SK-N-SH (cell line): ENCODE results near the gene CELSR1. TPM values are rescaled to one million over a fixed set of nuclear protein-coding genes. Genes with fewer than 3 reads are reported as not detected.

Experiments used
- CTCF ChIA-PET: fragments of 300-600, 350-600 bp; formaldehyde crosslinking; extraction: SDS; loops from one replicate; lab custom pipeline; 2021; lab: Yijun Ruan, JAX
- POLR2A ChIA-PET: fragments of 350-600 bp; sonication (Branson Sonifier 250); formaldehyde crosslinking; extraction: SDS; loops from one replicate; lab custom pipeline; 2020; ENCODE audit warnings: antibody characterized with exemption, inconsistent platforms; lab: Yijun Ruan, JAX
- DNase-seq: peaks from one replicate; pipeline ENCODE4 v3.0.0; 2012
- H2AFZ ChIP-seq: fragments of 200-600 bp; sonication (generic); 2 replicates; pipeline ENCODE4 v1.8.1; 2016; ENCODE audit warnings: antibody characterized with exemption, mild to moderate bottlenecking, low read depth
- H3F3A ChIP-seq: fragments of 200-600 bp; sonication (generic); replicated peaks from 2 replicates; pipeline ENCODE3; 2016; ENCODE audit warnings: antibody characterized with exemption, mild to moderate bottlenecking; ENCODE audit not compliant: insufficient read depth
- H3K27ac ChIP-seq, 2 experiments: fragments of 200-500 bp in 1 of 2; fragments of 200-600 bp in 1 of 2; sonication (Bioruptor generic) in 1 of 2; sonication (generic), shearing (Covaris generic) in 1 of 2; 2 replicates each; pipeline versions ENCODE4 v1.5.1 to v1.6.1; 2014 to 2016; ENCODE audit warnings: low read depth in 2 of 2, inconsistent platforms in 1 of 2, low read length in 1 of 2, mild to moderate bottlenecking in 1 of 2, mixed read lengths in 1 of 2
- H3K27me3 ChIP-seq: fragments of 200-600 bp; sonication (generic), shearing (Covaris generic); 2 replicates; pipeline ENCODE4 v1.6.1; 2016; ENCODE audit warnings: mixed run types; ENCODE audit not compliant: insufficient read depth
- H3K36me3 ChIP-seq, 2 experiments: fragments of 200-500 bp in 1 of 2; fragments of 200-600 bp in 1 of 2; sonication (Bioruptor generic) in 1 of 2; sonication (generic) in 1 of 2; replicated peaks in 1 of 2; 2 replicates each; pipeline versions ENCODE3 to v1.5.1; 2014 to 2016; ENCODE audit warnings: low read length in 1 of 2, mild to moderate bottlenecking in 1 of 2; ENCODE audit not compliant: insufficient read depth in 2 of 2, control insufficient read depth in 1 of 2
- H3K4me1 ChIP-seq, 2 experiments: fragments of 200-500 bp in 1 of 2; fragments of 200-600 bp in 1 of 2; sonication (Bioruptor generic) in 1 of 2; sonication (generic), shearing (Covaris generic) in 1 of 2; 2 replicates each; pipeline versions ENCODE4 v1.5.1 to v1.6.1; 2014 to 2016; ENCODE audit warnings: low read depth in 1 of 2, low read length in 1 of 2, mixed run types in 1 of 2; ENCODE audit not compliant: insufficient read depth in 2 of 2, control insufficient read depth in 1 of 2
- H3K4me2 ChIP-seq: fragments of 200-600 bp; sonication (generic), shearing (Covaris generic); 2 replicates; pipeline ENCODE4 v1.6.1; 2017; ENCODE audit warnings: mixed run types
- H3K4me3 ChIP-seq, 2 experiments: fragments of 200-500 bp in 1 of 2; fragments of 200-600 bp in 1 of 2; sonication (Bioruptor generic) in 1 of 2; sonication (generic), shearing (Covaris generic) in 1 of 2; 2 replicates each; pipeline versions ENCODE4 v1.5.1 to v1.8.1; 2014 to 2016; ENCODE audit warnings: low read depth in 2 of 2, inconsistent platforms in 1 of 2, low read length in 1 of 2, mild to moderate bottlenecking in 1 of 2, mixed read lengths in 1 of 2, moderate library complexity in 1 of 2
- H3K79me2 ChIP-seq: fragments of 200-600 bp; sonication (generic); 2 replicates; pipeline ENCODE4 v1.8.1; 2017; ENCODE audit warnings: mild to moderate bottlenecking; ENCODE audit not compliant: insufficient read depth
- H3K9ac ChIP-seq: fragments of 200-600 bp; sonication (generic); 2 replicates; pipeline ENCODE4 v1.6.1; 2017; ENCODE audit warnings: mixed run types
- H3K9me2 ChIP-seq: fragments of 200-600 bp; sonication (generic); 2 replicates; pipeline ENCODE4 v1.6.1; 2017; ENCODE audit warnings: mixed run types
- H3K9me3 ChIP-seq: fragments of 200-600 bp; sonication (generic); 2 replicates; pipeline ENCODE4 v1.6.1; 2017; ENCODE audit warnings: mixed run types, mild to moderate bottlenecking, moderate library complexity
- H4K20me1 ChIP-seq: fragments of 200-600 bp; sonication (generic); 2 replicates; pipeline ENCODE4 v1.6.1; 2017; ENCODE audit warnings: mild to moderate bottlenecking, mixed run types; ENCODE audit not compliant: insufficient read depth
- EP300 ChIP-seq, 2 experiments: IDR thresholded peaks; 2 replicates each; pipeline versions ENCODE4 v1.4.0 to v1.6.1; 2012; ENCODE audit warnings: borderline replicate concordance in 1 of 2, low read depth in 1 of 2, low read length in 1 of 2
- EZH2phosphoT487 ChIP-seq: fragments of 200-600 bp; sonication (generic); IDR thresholded peaks from 2 replicates; pipeline ENCODE4 v1.6.1; 2017; ENCODE audit warnings: low read depth, mixed run types, mild to moderate bottlenecking, antibody characterized with exemption, moderate library complexity, borderline replicate concordance
- FOXM1 ChIP-seq: IDR thresholded peaks from 2 replicates; pipeline ENCODE4 v1.4.0; 2012; ENCODE audit warnings: low read depth, mild to moderate bottlenecking
- GATA2 ChIP-seq: sonication (generic); formaldehyde crosslinking; IDR thresholded peaks from 2 replicates; pipeline ENCODE4 v1.5.0; 2020; ENCODE audit warnings: mild to moderate bottlenecking, missing genetic modification reagents
- MEF2A ChIP-seq: IDR thresholded peaks from 2 replicates; pipeline ENCODE4 v1.4.0; 2012; ENCODE audit warnings: low read depth, borderline replicate concordance
- MXI1 ChIP-seq: IDR thresholded peaks from 2 replicates; pipeline ENCODE4 v1.6.1; 2012; ENCODE audit warnings: mild to moderate bottlenecking, low read depth, low read length, improper control_type of control experiment
- NRF1 ChIP-seq: IDR thresholded peaks from 2 replicates; pipeline ENCODE4 v1.6.1; 2012; ENCODE audit warnings: low read depth, mild to moderate bottlenecking, low read length
- SMC3 ChIP-seq: IDR thresholded peaks from 2 replicates; pipeline ENCODE4 v1.6.1; 2012; ENCODE audit warnings: low read depth, low read length, improper control_type of control experiment
- TEAD4 ChIP-seq: IDR thresholded peaks from 2 replicates; pipeline ENCODE4 v1.4.0; 2012; ENCODE audit warnings: mild to moderate bottlenecking, borderline replicate concordance; ENCODE audit not compliant: insufficient read depth
- WGBS: methylation state at CpG from one replicate; pipeline ENCODE4 v1.1.6; 2017; ENCODE audit warnings: low lambda C conversion rate; 5-methylcytosine and 5-hydroxymethylcytosine counted together
- polyA plus RNA-seq, 3 experiments: library from polyadenylated mRNA; depleted of rRNA; stranded (reverse); fragments of >200 nt; gene quantifications; 2 replicates each; pipeline ENCODE4 v1.2.3, GENCODE V29; 2012
- TF ChIP-seq, protein P1 (sequence below): IDR thresholded peaks from 2 replicates; pipeline ENCODE4 v1.4.0; 2012; ENCODE audit warnings: low read depth
- TF ChIP-seq, protein P2 (sequence below): IDR thresholded peaks from 2 replicates; pipeline ENCODE4 v1.4.0; 2012; ENCODE audit warnings: low read depth, borderline replicate concordance
- TF ChIP-seq, protein P3 (sequence below): fragments of 150-350 bp; IDR thresholded peaks from 2 replicates; pipeline ENCODE4 v1.6.1; 2016; ENCODE audit warnings: mild to moderate bottlenecking, low read depth, low read length

Gene CELSR1
- polyA plus RNA-seq, 1 of the 3 experiments (the other 2 are of a cell fraction) = 5.0 TPM

DNA sequence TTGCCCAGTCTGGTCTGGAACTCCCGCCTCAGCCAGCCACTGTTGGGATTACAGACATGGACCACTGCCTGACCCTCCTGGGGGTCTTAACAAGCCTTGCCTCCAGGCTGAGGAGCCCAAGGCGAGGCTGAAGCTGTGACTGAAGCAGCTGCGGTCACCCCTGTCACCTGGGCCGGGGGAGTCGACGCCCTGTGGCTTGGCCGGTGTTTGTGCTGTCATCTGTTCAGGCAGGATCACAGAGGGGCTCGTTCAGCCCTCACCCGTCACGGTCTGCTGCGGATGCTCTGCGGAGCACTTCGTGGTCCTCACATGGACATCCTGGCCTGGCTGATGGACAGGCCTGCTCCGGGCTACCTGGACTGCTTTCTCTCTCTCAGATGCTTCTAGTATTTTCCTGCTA, 178.1 kb downstream of the CELSR1 start:
- no peaks in the 10 kb centered on the region for H3K9me2 ChIP-seq
- TF ChIP-seq EZH2phosphoT487 = no peak
- no peak for TF ChIP-seq FOXM1
- TF ChIP-seq MEF2A = no peak
- TF ChIP-seq, protein P1, sequence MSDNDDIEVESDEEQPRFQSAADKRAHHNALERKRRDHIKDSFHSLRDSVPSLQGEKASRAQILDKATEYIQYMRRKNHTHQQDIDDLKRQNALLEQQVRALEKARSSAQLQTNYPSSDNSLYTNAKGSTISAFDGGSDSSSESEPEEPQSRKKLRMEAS = no peak
- TF ChIP-seq, protein P2, sequence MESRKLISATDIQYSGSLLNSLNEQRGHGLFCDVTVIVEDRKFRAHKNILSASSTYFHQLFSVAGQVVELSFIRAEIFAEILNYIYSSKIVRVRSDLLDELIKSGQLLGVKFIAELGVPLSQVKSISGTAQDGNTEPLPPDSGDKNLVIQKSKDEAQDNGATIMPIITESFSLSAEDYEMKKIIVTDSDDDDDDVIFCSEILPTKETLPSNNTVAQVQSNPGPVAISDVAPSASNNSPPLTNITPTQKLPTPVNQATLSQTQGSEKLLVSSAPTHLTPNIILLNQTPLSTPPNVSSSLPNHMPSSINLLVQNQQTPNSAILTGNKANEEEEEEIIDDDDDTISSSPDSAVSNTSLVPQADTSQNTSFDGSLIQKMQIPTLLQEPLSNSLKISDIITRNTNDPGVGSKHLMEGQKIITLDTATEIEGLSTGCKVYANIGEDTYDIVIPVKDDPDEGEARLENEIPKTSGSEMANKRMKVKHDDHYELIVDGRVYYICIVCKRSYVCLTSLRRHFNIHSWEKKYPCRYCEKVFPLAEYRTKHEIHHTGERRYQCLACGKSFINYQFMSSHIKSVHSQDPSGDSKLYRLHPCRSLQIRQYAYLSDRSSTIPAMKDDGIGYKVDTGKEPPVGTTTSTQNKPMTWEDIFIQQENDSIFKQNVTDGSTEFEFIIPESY = no peak
- no peaks in the 10 kb centered on the region for H3K27me3 ChIP-seq
- H2AFZ ChIP-seq = no peak overlapping the region
- no peaks in the 10 kb centered on the region for H3K79me2 ChIP-seq
- H4K20me1 ChIP-seq = peaks cover 12% of the 10 kb centered on the region; the same call in 1 of the 2 replicates
- H3K36me3 ChIP-seq = peaks cover 3 to 27% of the 10 kb centered on the region in 2 experiments
- POLR2A ChIA-PET = no interaction called here
- no peak overlapping the region for H3K27ac ChIP-seq
- CTCF ChIA-PET = interaction anchor here (1.3 to 8.4 kb wide), 3 partner anchors 9 to 183 kb away, joined by 3 to 70 read pairs (median 20); no protein-coding TSS in a partner anchor
- no peak overlapping the region for H3K4me3 ChIP-seq
- no peak for DNase-seq
- no peak overlapping the region for H3K4me2 ChIP-seq
- no peaks in the 10 kb centered on the region for H3K4me1 ChIP-seq
- no peaks in the 10 kb centered on the region for H3K9me3 ChIP-seq
- peaks cover 5% of the 10 kb centered on the region for H3F3A ChIP-seq
- H3K9ac ChIP-seq = no peak overlapping the region
- WGBS = 96% methylated on average over 6 of the region's 14 CpGs

DNA sequence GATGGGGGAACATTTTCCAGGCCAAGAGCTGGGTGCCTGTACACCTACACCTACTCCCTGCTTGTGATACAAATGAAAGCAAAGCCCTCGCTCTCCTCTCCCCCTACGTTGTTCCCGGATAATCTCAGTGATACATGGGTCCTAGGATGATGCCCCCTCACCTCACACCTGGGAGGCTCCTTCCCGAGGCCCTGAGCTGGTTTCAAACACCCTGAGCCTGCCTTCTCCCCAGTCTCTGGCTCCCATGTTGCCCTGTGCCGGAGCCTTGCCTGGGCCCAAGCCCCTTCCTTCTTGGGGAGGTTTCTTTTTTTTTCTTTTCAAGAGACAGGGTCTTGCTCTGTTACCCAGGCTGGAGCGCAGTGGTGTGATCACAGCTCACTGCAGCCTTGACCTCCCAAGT, 178.7 kb downstream of the CELSR1 start:
- no peak for DNase-seq
- TF ChIP-seq EZH2phosphoT487 (no peak), TEAD4 (no peak), MXI1 (no peak), NRF1 (no peak), GATA2 (CRISPR knock-in tag) (no peak), EP300 (IDR thresholded peaks at IDR 0.05; ENCODE audit: borderline replicate concordance in 1 of 2, low read depth in 1 of 2, low read length in 1 of 2) (no peak), MEF2A (no peak), SMC3 (no peak)
- TF ChIP-seq, protein P3, sequence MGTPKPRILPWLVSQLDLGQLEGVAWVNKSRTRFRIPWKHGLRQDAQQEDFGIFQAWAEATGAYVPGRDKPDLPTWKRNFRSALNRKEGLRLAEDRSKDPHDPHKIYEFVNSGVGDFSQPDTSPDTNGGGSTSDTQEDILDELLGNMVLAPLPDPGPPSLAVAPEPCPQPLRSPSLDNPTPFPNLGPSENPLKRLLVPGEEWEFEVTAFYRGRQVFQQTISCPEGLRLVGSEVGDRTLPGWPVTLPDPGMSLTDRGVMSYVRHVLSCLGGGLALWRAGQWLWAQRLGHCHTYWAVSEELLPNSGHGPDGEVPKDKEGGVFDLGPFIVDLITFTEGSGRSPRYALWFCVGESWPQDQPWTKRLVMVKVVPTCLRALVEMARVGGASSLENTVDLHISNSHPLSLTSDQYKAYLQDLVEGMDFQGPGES = no peak
- Histone ChIP-seq H3K4me2 (no peak overlapping the region), H3K9me2 (no peaks in the 10 kb centered on the region), H3K9me3 (no peaks in the 10 kb centered on the region), H3F3A (peaks cover 5% of the 10 kb centered on the region), H3K36me3 (peaks cover 3 to 33% of the 10 kb centered on the region in 2 experiments), H3K4me1 (no peaks in the 10 kb centered on the region), H2AFZ (no peak overlapping the region), H3K9ac (no peak overlapping the region), H3K27ac (no peak overlapping the region), H3K79me2 (no peaks in the 10 kb centered on the region), H4K20me1 (peaks cover 16% of the 10 kb centered on the region; the same call in 1 of the 2 replicates), H3K4me3 (no peak overlapping the region), H3K27me3 (no peaks in the 10 kb centered on the region)
- WGBS = 98% methylated on average over 6 of the region's 6 CpGs
- ChIA-PET CTCF (interaction anchor here (1.3 to 8.4 kb wide), 3 partner anchors 9 to 183 kb away, joined by 3 to 70 read pairs (median 20); no protein-coding TSS in a partner anchor), POLR2A (no interaction called here)
